CD14-positive monocyte (primary cell): ENCODE results near the gene FCN3. TPM values are rescaled to one million over a fixed set of nuclear protein-coding genes. Genes with fewer than 3 reads are reported as not detected.

Source experiments
- DNase-seq, 3 donors: peaks; one replicate each; pipeline ENCODE4 v3.0.0-alpha.2; 2011 to 2022
- H2AFZ ChIP-seq: 2 replicates; pipeline ENCODE4 v1.6.0; 2012; ENCODE audit warnings: mild to moderate bottlenecking, low read depth, low read length, inconsistent platforms; ENCODE audit not compliant: insufficient read depth, poor library complexity, severe bottlenecking
- H3K27ac ChIP-seq, 2 donors: 1 replicate in 1 of 2; 2 replicates in 1 of 2; pipeline ENCODE4 v1.5.1; 2012 to 2013; ENCODE audit warnings: low read length in 2 of 2, control low read depth in 1 of 2, inconsistent platforms in 1 of 2, low read depth in 1 of 2, mild to moderate bottlenecking in 1 of 2
- H3K27me3 ChIP-seq, 2 donors: one replicate each; pipeline versions ENCODE4 v1.6.0 to v1.6.1; 2011 to 2013; ENCODE audit warnings: low read length in 2 of 2; ENCODE audit not compliant: control insufficient read depth in 2 of 2, insufficient read depth in 2 of 2
- H3K36me3 ChIP-seq, 2 donors: replicated peaks in 1 of 2; 1 replicate in 1 of 2; 2 replicates in 1 of 2; pipeline versions ENCODE4 v1.5.1 to v1.6.1; 2012 to 2013; ENCODE audit warnings: low read length in 2 of 2, control low read depth in 1 of 2, inconsistent platforms in 1 of 2, mild to moderate bottlenecking in 1 of 2; ENCODE audit not compliant: insufficient read depth in 2 of 2, control insufficient read depth in 1 of 2
- H3K4me1 ChIP-seq, 2 donors: 1 replicate in 1 of 2; 2 replicates in 1 of 2; pipeline versions ENCODE4 v1.5.1 to v1.6.1; 2012 to 2013; ENCODE audit warnings: low read length in 2 of 2, control low read depth in 1 of 2, inconsistent platforms in 1 of 2, mild to moderate bottlenecking in 1 of 2, moderate library complexity in 1 of 2; ENCODE audit not compliant: insufficient read depth in 2 of 2, control insufficient read depth in 1 of 2
- H3K4me2 ChIP-seq: replicated peaks from 2 replicates; pipeline ENCODE3; 2012; ENCODE audit warnings: low read length, moderate library complexity, mild to moderate bottlenecking; ENCODE audit not compliant: poor library complexity, severe bottlenecking; ENCODE audit errors: extremely low read depth
- H3K4me3 ChIP-seq, 3 experiments: fragments of 200-600 bp in 1 of 3; sonication (generic) in 1 of 3; replicated peaks in 1 of 3; 1 replicate in 2 of 3; 2 replicates in 1 of 3; pipeline ENCODE4 v1.5.1; 2011 to 2013; ENCODE audit warnings: low read length in 3 of 3, mild to moderate bottlenecking in 3 of 3, control low read depth in 2 of 3, low read depth in 2 of 3, inconsistent platforms in 1 of 3, moderate library complexity in 1 of 3
- H3K79me2 ChIP-seq: 2 replicates; pipeline ENCODE4 v1.6.0; 2012; ENCODE audit warnings: mild to moderate bottlenecking, control low read depth, inconsistent platforms, low read length, moderate library complexity; ENCODE audit not compliant: insufficient read depth
- H3K9ac ChIP-seq: 2 replicates; pipeline ENCODE4 v1.6.0; 2017; ENCODE audit warnings: low read length, mild to moderate bottlenecking; ENCODE audit not compliant: insufficient read depth, poor library complexity, severe bottlenecking
- H3K9me3 ChIP-seq, 2 donors: replicated peaks in 1 of 2; 1 replicate in 1 of 2; 2 replicates in 1 of 2; pipeline versions ENCODE4 v1.5.1 to v1.6.1; 2012 to 2013; ENCODE audit warnings: low read length in 2 of 2, control low read depth in 1 of 2; ENCODE audit not compliant: control insufficient read depth in 1 of 2, insufficient read depth in 1 of 2
- H4K20me1 ChIP-seq: 2 replicates; pipeline ENCODE4 v1.6.0; 2012; ENCODE audit warnings: mild to moderate bottlenecking, low read length, control low read depth, moderate library complexity; ENCODE audit not compliant: insufficient read depth
- H3K27ac Mint-ChIP-seq, 7 donors: one replicate each; pipeline ENCODE4 v1.8.0; 2020; ENCODE audit warnings: mild to moderate bottlenecking in 7 of 7, mixed read lengths in 7 of 7, moderate library complexity in 6 of 7, inconsistent platforms in 2 of 7
- H3K27me3 Mint-ChIP-seq, 3 donors: one replicate each; pipeline ENCODE4 v1.8.0; 2021 to 2022; ENCODE audit warnings: low read depth in 3 of 3, mild to moderate bottlenecking in 3 of 3, mixed read lengths in 3 of 3, moderate library complexity in 3 of 3, inconsistent platforms in 1 of 3
- H3K36me3 Mint-ChIP-seq, 2 donors: one replicate each; pipeline ENCODE4 v1.8.0; 2020; ENCODE audit warnings: mixed read lengths in 2 of 2, inconsistent platforms in 1 of 2, mild to moderate bottlenecking in 1 of 2
- H3K4me1 Mint-ChIP-seq: one replicate; pipeline ENCODE4 v1.8.0; 2020; ENCODE audit warnings: mild to moderate bottlenecking, mixed read lengths
- H3K4me3 Mint-ChIP-seq, 2 donors: one replicate each; pipeline ENCODE4 v1.8.0; 2020; ENCODE audit warnings: mild to moderate bottlenecking in 2 of 2, mixed read lengths in 2 of 2, moderate library complexity in 1 of 2
- H3K9me3 Mint-ChIP-seq, 7 donors: one replicate each; pipeline ENCODE4 v1.8.0; 2020 to 2022; ENCODE audit warnings: mixed read lengths in 7 of 7, mild to moderate bottlenecking in 6 of 7, moderate library complexity in 6 of 7, inconsistent platforms in 2 of 7
- CTCF ChIP-seq: fragments of 200-600 bp; IDR thresholded peaks from one replicate; pipeline ENCODE4 v1.8.0; 2022; ENCODE audit warnings: antibody characterized with exemption, mild to moderate bottlenecking
- WGBS: methylation state at CpG from one replicate; pipeline ENCODE4 v1.1.5; 2013; ENCODE audit warnings: missing lambda C conversion rate; ENCODE audit not compliant: insufficient coverage; 5-methylcytosine and 5-hydroxymethylcytosine counted together
- intact Hi-C, 2 donors: fragments of 100-400 bp; cut with micrococcal nuclease; formaldehyde crosslinking; loops; one replicate each; pipeline versions ENCODE4 v1.15.0 to v1.15.1; 2023
- polyA plus RNA-seq, 3 donors: library from polyadenylated mRNA; depleted of rRNA in 1 of 3; unstranded in 2 of 3; stranded (reverse) in 1 of 3; fragments of 300-500 nt in 2 of 3; fragments of >200 nt in 1 of 3; fragmentation: Illumina TruSeq in 2 of 3; gene quantifications; 1 replicate in 2 of 3; 2 replicates in 1 of 3; pipeline ENCODE4 v1.2.3, GENCODE V29; 2012 to 2021

FCN3 gene
- polyA plus RNA-seq, 3 donors = not detected

GRCh38 chr1:27353629-27354028 lies 21.0 kb downstream of the FCN3 start:
- H3K4me3 ChIP-seq = no peak overlapping the region
- Mint-ChIP-seq H3K4me1 (peaks cover 18% of the 10 kb centered on the region), H3K27me3 (peaks cover 1 to 14% (median 4%) of the 10 kb centered on the region in 3 donors), H3K4me3 (no peak overlapping the region), H3K36me3 (peaks cover 16 to 75% of the 10 kb centered on the region in 2 donors), H3K27ac (no peak overlapping the region), H3K9me3 (peaks cover 0 to 2% (median 0%) of the 10 kb centered on the region in 7 donors)
- H3K9me3 ChIP-seq = no peaks in the 10 kb centered on the region
- no peaks in the 10 kb centered on the region for H3K79me2 ChIP-seq
- no peak overlapping the region for H3K9ac ChIP-seq
- peaks cover 0 to 2% of the 10 kb centered on the region in 2 donors for H3K27me3 ChIP-seq
- DNase-seq = no peak
- H3K4me1 ChIP-seq = peaks cover 18 to 33% of the 10 kb centered on the region in 2 donors
- no peak for TF ChIP-seq CTCF
- intact Hi-C loops = no loop called here
- H3K36me3 ChIP-seq = peaks cover 29 to 46% of the 10 kb centered on the region in 2 donors
- no peak overlapping the region for H3K4me2 ChIP-seq
- H3K27ac ChIP-seq = no peak overlapping the region
- no CpG with 5 or more reads among the region's 3 CpGs for WGBS
- H4K20me1 ChIP-seq = peaks cover 9% of the 10 kb centered on the region
- H2AFZ ChIP-seq = no peak overlapping the region

GRCh38 chr1:27353166-27353565 lies 21.5 kb downstream of the FCN3 start:
- Histone ChIP-seq H3K36me3 (peaks cover 29 to 46% of the 10 kb centered on the region in 2 donors), H3K4me2 (no peak overlapping the region), H3K79me2 (no peaks in the 10 kb centered on the region), H3K9me3 (no peaks in the 10 kb centered on the region), H3K4me3 (no peak overlapping the region), H2AFZ (no peak overlapping the region), H3K27me3 (peaks cover 0 to 2% of the 10 kb centered on the region in 2 donors), H3K27ac (no peak overlapping the region), H3K9ac (no peak overlapping the region), H4K20me1 (peaks cover 9% of the 10 kb centered on the region), H3K4me1 (peaks cover 18 to 33% of the 10 kb centered on the region in 2 donors)
- no peak for DNase-seq
- Mint-ChIP-seq H3K9me3 (peaks cover 0 to 2% (median 0%) of the 10 kb centered on the region in 7 donors), H3K27me3 (peaks cover 1 to 13% (median 4%) of the 10 kb centered on the region in 3 donors), H3K4me1 (peaks cover 18% of the 10 kb centered on the region), H3K27ac (no peak overlapping the region), H3K4me3 (no peak overlapping the region), H3K36me3 (peaks cover 16 to 71% of the 10 kb centered on the region in 2 donors)
- 96% methylated on average over 13 of the region's 13 CpGs for WGBS
- no peak for TF ChIP-seq CTCF
- intact Hi-C loops = no loop called here
